ENCODE measurements around the gene ATXN2. TPM values are rescaled to one million over a fixed set of nuclear protein-coding genes. Genes with fewer than 3 reads are reported as not detected.
"Not testable (repeated sequence)": the region's sequence is repeated elsewhere in the genome, so short reads cannot be mapped to it uniquely, and the experiment has no call there.

Gene ATXN2
- total RNA-seq, 2 donors from 2014 or later: 51.6 to 63.3 TPM

DNA sequence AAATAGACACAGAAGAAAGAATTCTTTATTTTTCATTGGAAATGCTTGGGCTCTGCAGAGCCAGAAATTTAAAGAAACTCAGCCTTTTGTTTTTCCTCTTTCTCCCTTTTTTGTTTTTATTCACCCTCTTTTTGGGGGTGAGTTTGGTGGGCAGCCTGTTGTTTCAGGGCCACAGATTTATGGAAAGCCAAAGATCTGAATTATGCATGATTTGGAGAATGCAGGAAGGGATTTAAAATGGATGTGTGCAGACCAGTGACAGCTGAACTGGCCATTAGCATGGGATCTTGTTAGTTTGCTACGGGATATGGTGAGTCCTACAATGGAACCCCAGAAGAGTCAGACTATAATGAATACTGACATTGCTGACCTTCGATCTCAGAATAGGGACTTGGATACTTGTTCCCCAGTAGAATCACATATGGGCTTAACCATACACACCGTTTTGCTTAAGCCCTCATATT, 7.7 kb upstream of the ATXN2 start:
- ATAC-seq: no peak

GRCh38 chr12:111605911-111606766, 7.0 kb upstream of the ATXN2 start:
- DNase-seq (ENCODE audit: low spot score in 2 of 2): peak in 1 of 2 donors; percentile 1
- no peaks in the 10 kb centered on the region for H3K36me3 Mint-ChIP-seq
- H3K27ac Mint-ChIP-seq: no peak overlapping the region
- no peak for ATAC-seq
- no peaks in the 10 kb centered on the region for H3K9me3 Mint-ChIP-seq

More for the DNA sequence above, 7.7 kb upstream of the ATXN2 start:
- no peaks in the 10 kb centered on the region for H3K36me3 Mint-ChIP-seq
- H3K9me3 Mint-ChIP-seq: no peaks in the 10 kb centered on the region
- H3K27ac Mint-ChIP-seq: no peak overlapping the region
- no peak for DNase-seq (ENCODE audit: low spot score in 2 of 2)

GRCh38 chr12:111602857-111603256, 3.7 kb upstream of the ATXN2 start:
- DNase-seq (ENCODE audit: low spot score in 2 of 2): peak in 1 of 2 donors; percentile 23
- H3K9me3 Mint-ChIP-seq, ATAC-seq, H3K36me3 Mint-ChIP-seq, H3K27ac Mint-ChIP-seq: not testable (repeated sequence)

- ATAC-seq (no peak), DNase-seq (ENCODE audit: low spot score in 2 of 2) (no peak)
- Mint-ChIP-seq H3K36me3 (peaks cover 3 to 6% of the 10 kb centered on the region in 2 donors), H3K27ac (no peak overlapping the region), H3K9me3 (no peaks in the 10 kb centered on the region)
These were observed 3.2 kb upstream of the ATXN2 start for GRCh38 chr12:111602348-111602747.

GRCh38 chr12:111600986-111601385, 1.9 kb upstream of the ATXN2 start:
- H3K27ac Mint-ChIP-seq, H3K36me3 Mint-ChIP-seq, ATAC-seq, H3K9me3 Mint-ChIP-seq: not testable (repeated sequence)
- peak in 1 of 2 donors; percentile 28 for DNase-seq (ENCODE audit: low spot score in 2 of 2)

GRCh38 chr12:111600205-111600642, 1.1 kb upstream of the ATXN2 start:
- Mint-ChIP-seq H3K27ac (peak overlapping the region; percentile 90), H3K36me3 (peaks cover 4 to 6% of the 10 kb centered on the region in 2 donors), H3K9me3 (no peaks in the 10 kb centered on the region)
- DNase-seq (ENCODE audit: low spot score in 2 of 2) (no peak), ATAC-seq (no peak)

GRCh38 chr12:111599453-111600204, 514 bp upstream of the ATXN2 start:
- Mint-ChIP-seq H3K27ac (peak overlapping the region; percentile 90), H3K36me3 (peaks cover 4 to 6% of the 10 kb centered on the region in 2 donors), H3K9me3 (no peaks in the 10 kb centered on the region)
- peak; percentile 85 to 87 for ATAC-seq
- DNase-seq (ENCODE audit: low spot score in 2 of 2): peak; percentile 84 to 93

GRCh38 chr12:111597831-111598636, 1.1 kb downstream of the ATXN2 start:
- Mint-ChIP-seq H3K36me3 (peaks cover 4 to 6% of the 10 kb centered on the region in 2 donors), H3K9me3 (no peaks in the 10 kb centered on the region), H3K27ac (peak overlapping the region; percentile 90 to 91)
- ATAC-seq (peak; percentile 4 to 19), DNase-seq (ENCODE audit: low spot score in 2 of 2) (peak; percentile 43 to 57)

DNA sequence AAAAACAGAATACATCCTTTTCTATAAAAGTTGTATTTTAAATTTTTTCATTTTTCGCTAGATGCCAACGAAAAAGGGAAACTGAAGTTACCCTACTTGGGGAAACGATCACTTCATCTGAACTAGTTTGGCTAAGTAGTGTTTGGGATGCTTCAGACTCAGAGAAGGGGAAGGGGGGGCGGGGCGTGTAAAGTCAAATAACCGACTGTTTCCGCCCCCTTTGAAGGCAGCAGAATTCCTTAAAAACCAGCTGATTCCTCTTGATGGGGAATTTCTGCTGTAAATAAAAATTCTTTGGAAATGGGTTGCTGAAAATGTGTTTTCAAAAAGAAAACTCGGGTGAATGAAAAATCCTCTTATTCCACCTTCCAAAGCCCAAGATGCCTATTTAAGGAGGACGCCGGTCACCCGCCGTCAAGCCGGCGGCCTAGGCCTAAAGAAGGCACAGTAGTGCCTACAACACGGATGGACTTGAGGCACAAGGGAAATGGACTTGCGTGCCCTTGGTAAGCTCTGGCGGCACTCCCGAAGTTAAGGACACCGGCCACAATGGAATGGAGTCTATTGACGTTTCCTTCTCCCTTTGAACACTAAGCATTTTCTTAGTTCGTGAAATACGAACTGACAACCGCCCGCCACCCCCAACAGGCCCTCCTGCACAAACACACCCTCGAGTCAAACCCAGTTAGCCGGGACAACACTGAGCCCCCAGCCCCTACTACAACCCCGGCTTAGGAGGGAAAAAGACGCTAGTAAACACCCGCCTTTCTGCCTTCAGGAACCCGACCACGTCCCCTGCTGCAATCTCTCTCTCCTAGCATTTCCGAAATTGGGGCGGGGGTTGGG, 1.9 kb downstream of the ATXN2 start:
- H3K27ac Mint-ChIP-seq: peak overlapping the region; percentile 90
- H3K36me3 Mint-ChIP-seq: peaks cover 4 to 6% of the 10 kb centered on the region in 2 donors
- no peaks in the 10 kb centered on the region for H3K9me3 Mint-ChIP-seq
- ATAC-seq (peak in 1 of 2 donors; percentile 1), DNase-seq (ENCODE audit: low spot score in 2 of 2) (peak in 1 of 2 donors; percentile 29)

DNA sequence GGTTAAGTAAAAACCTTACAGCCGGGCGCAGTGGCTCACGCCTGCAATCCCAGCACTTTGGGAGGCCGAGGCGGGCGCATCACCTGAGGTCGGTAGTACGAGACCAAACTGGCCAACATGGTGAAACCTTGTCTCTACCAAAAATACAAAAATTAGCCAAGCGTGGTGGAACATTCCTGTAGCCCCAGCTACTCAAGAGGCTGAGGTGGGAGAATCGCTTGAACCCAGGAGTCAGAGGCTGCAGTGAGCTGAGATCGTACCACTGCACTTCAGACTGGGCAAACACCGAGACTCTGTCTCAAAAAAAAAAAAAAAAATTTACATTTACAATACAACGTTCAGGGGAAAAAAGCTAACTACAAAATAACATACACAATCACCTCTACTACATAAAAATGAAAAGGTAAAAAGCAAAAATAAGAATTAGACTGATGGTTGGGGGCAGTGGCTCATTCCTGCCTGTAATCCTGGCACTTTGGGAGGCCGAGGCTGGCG, 3.7 kb downstream of the ATXN2 start:
- ATAC-seq; H3K36me3 Mint-ChIP-seq; H3K9me3 Mint-ChIP-seq; DNase-seq (ENCODE audit: low spot score in 2 of 2); H3K27ac Mint-ChIP-seq: not testable (repeated sequence)

GRCh38 chr12:111591399-111592010, 7.6 kb downstream of the ATXN2 start:
- not testable (repeated sequence) for ATAC-seq; DNase-seq (ENCODE audit: low spot score in 2 of 2); H3K36me3 Mint-ChIP-seq; H3K27ac Mint-ChIP-seq; H3K9me3 Mint-ChIP-seq

GRCh38 chr12:111590552-111590951, 8.6 kb downstream of the ATXN2 start:
- no peaks in the 10 kb centered on the region for H3K36me3 Mint-ChIP-seq
- DNase-seq (ENCODE audit: low spot score in 2 of 2) (no peak), ATAC-seq (no peak)
- H3K9me3 Mint-ChIP-seq: no peaks in the 10 kb centered on the region
- H3K27ac Mint-ChIP-seq: no peak overlapping the region

DNA sequence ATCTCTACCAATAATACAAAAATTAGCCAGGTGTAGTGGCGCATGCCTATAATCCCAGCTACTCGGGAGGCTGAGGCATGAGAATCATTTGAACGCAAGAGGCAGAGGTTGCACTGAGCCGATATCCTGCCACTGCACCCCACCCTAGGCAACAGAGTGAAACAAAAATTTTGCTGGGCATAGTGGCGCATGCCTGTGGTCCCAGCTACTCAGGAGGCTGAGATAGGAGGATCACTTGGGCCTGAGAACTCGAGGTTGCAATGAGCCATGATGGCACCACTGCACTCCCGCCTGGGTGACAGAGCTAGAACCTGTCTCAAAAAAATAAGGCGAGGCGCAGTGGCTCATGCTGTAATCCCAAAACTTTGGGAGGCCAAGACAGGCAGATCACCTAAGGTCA, 9.5 kb downstream of the ATXN2 start:
- DNase-seq (ENCODE audit: low spot score in 2 of 2) (no peak), ATAC-seq (no peak)
- H3K36me3 Mint-ChIP-seq: no peaks in the 10 kb centered on the region
- H3K27ac Mint-ChIP-seq: no peak overlapping the region
- H3K9me3 Mint-ChIP-seq: no peaks in the 10 kb centered on the region

GRCh38 chr12:111588010-111588409, 11.1 kb downstream of the ATXN2 start:
- H3K27ac Mint-ChIP-seq: no peak overlapping the region
- no peaks in the 10 kb centered on the region for H3K9me3 Mint-ChIP-seq
- DNase-seq (ENCODE audit: low spot score in 2 of 2) (no peak), ATAC-seq (no peak)
- no peaks in the 10 kb centered on the region for H3K36me3 Mint-ChIP-seq

DNA sequence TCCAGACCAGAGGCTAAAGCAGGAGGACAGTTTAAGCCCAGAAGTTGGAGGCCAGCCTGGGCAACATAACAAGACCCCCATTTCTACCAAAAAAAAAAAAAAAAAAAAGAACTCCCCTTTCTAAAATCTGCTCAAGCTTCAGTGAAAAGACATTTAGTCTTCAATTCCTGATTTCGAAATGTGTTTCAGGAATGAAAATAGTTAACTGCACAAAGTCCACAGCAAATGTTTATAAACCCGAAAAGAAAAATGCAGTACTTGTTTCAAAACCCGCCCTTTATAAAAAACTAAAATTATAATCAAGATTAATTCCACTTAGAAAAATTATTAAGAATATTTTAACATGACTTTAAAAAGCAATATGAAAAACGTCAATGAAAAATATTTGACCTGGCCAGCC, 12.1 kb downstream of the ATXN2 start:
- ATAC-seq (no peak), DNase-seq (ENCODE audit: low spot score in 2 of 2) (no peak)
- Mint-ChIP-seq H3K9me3 (no peaks in the 10 kb centered on the region), H3K27ac (no peak overlapping the region), H3K36me3 (no peaks in the 10 kb centered on the region)
